Stimulated activated CD4-positive, alpha-beta T cell treated with anti-CD3 and anti-CD28 coated beads, Interleukin-15, amount 100 ng/mL, for 1 hour (primary cell): ENCODE measurements around the gene QRFP.

ENCODE experiments used
- DNase-seq, 2 donors: peaks; one replicate each; pipeline ENCODE4 v3.0.0-alpha.2; 2020; ENCODE audit warnings: low read depth in 1 of 2, low spot score in 1 of 2

QRFP gene

GRCh38 chr9:130905125-130905901 is 8.7 kb upstream of the QRFP start:
- no peak for DNase-seq

DNA sequence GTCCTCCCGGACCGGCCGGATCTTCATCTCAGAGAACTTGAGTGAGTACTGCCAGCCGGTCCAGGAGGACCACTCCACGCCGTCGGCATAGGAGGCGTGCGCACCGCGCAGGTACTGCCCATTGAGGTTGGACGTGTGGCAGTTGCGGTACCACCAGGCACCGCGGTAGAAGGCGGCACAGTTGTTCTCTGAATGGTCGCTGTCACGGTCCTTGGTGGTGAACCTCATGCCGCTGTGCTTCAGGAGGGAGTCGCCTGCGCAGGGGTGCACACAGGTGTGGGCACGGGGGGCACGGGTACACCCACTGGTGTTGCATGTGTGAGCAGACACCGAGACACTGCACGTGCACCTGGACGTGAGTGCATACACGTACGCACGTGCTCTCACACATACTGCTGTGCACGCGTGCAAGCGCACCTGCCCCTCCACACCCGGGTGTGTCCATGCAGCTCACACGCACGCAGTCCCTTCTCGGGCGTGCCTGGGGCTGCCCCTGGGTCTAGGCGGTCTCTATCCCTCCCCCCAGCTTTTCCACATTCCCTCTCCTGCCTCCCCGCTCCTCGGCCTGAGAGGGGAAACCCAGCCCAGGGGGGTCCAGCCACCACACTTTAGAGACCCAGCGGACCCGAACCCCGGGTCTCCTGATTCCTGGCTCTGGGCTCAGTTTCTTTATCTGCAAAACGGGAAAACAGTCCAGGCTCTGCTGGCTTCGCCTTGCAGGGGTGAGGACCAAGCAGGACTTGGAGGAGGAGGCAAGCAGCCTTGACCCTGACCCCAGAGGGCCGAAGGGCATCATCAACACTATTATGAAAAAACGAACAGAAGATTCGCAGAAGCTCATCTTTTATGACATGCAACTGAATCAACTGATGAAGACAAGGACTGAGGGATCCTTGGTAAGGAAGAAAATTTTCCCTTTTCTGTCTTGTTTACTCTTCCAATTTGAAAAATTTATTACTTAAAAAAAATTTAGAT is 7.7 kb upstream of the QRFP start:
- no peak for DNase-seq

DNA sequence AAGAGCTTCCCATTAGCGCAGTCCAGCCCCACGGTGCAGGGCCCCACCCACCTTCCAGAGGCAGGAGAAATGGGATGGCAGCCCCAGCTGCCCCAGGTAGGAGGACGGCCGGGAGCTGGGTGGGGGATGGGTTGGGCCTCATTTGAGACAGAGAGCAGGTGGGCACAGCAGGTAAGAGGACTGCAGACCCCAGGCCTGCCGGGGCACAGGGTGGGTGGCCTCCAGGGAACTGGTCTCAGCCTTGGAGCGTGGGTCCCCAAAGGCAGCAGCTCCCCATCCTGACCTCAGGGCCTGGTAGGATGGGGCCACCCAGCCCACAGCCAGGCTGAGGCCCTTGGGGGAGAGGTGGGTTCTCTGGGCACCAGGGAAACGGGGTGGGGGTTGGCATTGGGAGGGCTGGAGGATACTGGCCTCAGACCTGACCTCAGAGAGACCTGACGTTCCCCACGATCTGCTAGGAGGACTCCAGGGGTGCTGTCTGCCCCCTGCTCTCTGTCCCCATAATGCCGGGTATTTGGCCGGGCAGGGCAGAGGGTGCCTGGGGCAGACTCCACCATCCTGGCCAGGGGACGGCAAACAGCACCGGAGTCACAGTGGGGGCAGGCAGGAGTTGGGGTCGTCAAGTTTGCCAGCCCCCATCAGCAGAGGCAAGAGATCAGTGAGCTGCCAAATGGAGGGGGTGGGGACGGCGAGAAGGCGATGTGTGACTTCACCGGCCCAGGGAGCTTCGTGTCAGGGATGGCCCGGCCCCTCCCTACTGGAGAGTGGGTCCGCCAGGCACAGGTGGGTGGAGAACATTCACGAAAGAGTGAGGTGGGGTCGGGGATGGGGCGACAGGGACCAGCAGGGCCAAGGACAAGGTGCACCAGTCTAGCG is 6.8 kb upstream of the QRFP start:
- no peak for DNase-seq

DNA sequence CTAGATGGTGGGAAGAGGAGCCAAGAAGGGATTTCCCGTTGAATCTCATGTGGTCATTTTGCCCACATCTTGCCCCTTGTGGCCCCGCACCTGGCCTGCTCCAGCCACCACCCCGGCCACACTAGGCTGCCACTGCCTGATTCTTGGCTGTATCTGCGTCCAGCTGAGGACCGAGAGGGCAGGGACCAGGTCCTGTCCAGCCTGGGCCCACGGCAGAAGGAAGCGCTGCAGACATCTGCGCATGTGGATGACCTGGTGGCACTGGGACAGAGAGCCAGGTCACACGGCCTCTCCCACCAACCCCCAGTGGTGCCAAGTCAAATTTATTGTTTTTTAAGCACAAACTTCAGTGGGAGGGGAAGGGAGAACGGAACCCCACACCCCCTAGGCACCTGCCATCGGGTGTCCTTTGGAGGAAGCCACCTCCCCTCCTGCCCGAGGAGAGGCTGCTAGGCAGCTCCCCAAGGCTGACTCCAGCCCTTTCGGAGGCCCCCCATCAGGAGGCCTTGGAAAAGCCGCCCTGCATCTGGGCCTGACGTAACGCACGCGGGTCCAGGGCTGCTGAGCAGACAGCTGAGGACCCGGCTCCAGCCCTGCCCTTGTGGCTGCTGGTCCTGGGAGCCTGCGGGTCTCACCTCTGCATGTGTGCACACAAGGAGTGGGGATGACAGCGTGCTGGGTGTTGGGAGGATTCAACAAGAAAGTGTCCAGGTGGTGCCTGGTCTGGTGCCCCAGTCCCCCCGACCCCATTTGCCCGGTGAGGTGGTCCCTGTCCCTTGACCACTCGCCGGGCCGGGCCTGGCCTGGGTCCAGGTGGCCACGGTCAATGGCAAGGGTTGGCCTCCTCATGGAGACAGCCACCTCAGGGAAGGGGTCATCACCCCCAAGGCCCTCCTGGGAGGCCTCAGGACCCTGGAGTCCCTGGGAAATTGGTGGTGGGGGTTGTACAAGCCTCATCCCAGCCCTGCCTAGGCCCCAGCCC is 5.9 kb upstream of the QRFP start:
- no peak for DNase-seq

GRCh38 chr9:130901498-130902203 is 5.0 kb upstream of the QRFP start:
- DNase-seq: no peak

DNA sequence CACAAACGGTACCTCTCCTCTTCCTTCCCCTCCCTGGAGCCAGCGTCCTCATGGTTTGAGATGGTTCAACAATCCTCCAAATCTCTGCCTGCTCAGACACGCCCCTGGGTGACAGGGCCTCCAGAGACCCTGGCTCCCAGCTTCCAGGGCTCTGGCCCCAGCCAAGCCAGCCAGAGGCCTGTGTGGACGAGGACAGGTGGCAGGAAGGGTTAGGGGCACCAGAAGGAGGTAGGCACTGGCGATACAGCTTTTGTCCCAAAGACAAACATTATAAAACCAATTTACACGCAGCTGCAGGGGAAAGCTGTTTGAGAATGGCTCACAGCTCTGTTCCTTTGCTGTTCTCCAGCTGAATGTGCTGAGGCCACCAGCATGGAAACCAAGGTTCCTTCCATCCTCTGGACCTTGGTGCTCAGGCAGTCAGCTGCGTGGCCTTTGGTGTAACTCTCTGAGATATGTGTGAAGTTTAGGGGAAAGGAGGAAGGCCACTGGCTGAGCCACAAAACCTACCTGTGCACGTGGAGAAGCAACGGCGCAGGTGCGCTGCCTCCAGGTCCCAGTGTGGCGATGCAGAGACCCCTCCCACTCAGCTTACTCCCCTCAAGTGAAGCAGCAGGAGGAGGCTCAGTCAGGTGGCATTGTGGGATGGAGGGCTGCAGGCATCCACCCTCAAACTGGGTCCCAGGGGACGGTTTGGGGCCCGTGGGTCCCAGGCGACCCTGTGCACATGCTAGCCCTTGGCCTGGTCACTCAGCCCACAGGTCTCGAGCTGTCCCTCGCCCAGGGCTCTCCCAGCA is 4.3 kb upstream of the QRFP start:
- DNase-seq: no peak

- DNase-seq: no peak
Observed at GRCh38 chr9:130899051-130899748, 2.6 kb upstream of the QRFP start.

- no peak for DNase-seq
Observed at GRCh38 chr9:130898552-130898852, 1.9 kb upstream of the QRFP start.

GRCh38 chr9:130897848-130898551 is 1.4 kb upstream of the QRFP start:
- no peak for DNase-seq

DNA sequence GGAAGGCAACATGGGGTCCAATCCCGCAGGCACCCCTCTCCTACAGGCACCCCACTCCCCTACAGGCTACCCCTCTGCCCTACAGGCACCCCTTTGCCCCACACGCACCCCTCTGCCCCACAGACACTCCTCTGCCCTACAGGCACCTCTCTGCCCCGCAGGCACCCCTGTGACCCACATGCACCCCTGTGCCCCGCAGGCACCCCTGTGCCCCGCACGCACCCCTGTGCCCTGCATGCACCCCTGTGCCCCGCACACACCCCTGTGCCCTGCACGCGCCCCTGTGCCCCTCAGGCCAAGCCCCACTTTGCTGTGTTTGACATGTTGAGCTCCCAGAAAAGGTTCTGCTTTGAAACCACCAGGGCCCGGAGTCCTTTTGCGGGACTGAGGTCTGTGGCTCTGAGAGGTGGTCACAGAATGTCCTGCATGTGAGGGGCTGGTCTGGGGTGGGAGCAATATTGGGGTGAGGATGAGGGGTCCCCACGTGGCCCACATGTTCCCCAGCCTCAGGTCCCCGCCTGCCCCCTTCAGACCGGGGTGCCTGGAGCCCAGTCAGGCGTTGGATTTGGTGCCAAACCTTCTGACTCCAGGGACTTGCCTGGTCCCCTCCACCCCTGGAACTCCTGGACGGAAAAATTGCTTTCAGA is 616 bp upstream of the QRFP start:
- no peak for DNase-seq

GRCh38 chr9:130895481-130896232 is 955 bp downstream of the QRFP start:
- no peak for DNase-seq

GRCh38 chr9:130895038-130895437 is 1.6 kb downstream of the QRFP start:
- DNase-seq: no peak

DNA sequence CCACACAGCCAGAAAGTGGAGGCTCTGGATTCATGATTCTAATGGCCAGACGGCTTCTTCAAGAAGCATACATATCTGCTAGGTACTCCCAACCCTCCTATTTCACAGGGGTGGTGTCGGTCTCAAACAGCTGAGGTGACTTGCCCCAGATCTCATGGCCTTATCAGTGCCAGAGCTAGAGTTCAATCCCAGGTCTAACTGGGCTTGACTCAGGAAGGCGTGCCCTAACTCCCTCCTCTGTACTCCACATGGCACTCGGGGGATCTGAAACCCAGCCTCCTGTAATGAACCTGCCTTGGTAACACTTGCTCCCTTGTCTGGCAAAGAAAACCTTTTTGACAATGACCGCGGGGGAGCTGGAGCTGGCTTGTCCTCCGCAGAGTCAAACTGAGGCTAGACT is 2.1 kb downstream of the QRFP start:
- DNase-seq: no peak

GRCh38 chr9:130893341-130894101 is 3.1 kb downstream of the QRFP start:
- DNase-seq: no peak

- DNase-seq: no peak
Observed at GRCh38 chr9:130892477-130893304, 3.9 kb downstream of the QRFP start.
